HG02678 (cell line): ENCODE data around the gene COIL.
A peak's percentile ranks its signal among the peaks of the same experiment; 100 is the strongest.

ENCODE experiments used
- ATAC-seq: cut with Tn5 transposase; IDR thresholded peaks from one replicate; pipeline ENCODE4 v1.9.1; 2021; ENCODE audit warnings: mild to moderate bottlenecking, moderate library complexity; ENCODE audit not compliant: unreplicated experiment

Gene COIL

GRCh38 chr17:56910509-56911235, 50.2 kb downstream of the COIL start:
- ATAC-seq = no peak

GRCh38 chr17:56909742-56910508, 50.9 kb downstream of the COIL start:
- ATAC-seq = no peak

GRCh38 chr17:56908001-56908542, 52.8 kb downstream of the COIL start:
- ATAC-seq = peak; percentile 88

- ATAC-seq = no peak
These were observed 57.3 kb downstream of the COIL start for GRCh38 chr17:56903560-56903959.

GRCh38 chr17:56902348-56902747, 58.5 kb downstream of the COIL start:
- ATAC-seq = no peak

- no peak for ATAC-seq
These were observed 61.4 kb downstream of the COIL start for GRCh38 chr17:56899403-56899802.

- no peak for ATAC-seq
These were observed 62.0 kb downstream of the COIL start for GRCh38 chr17:56898874-56899273.

- ATAC-seq = peak; percentile 50
These were observed 63.0 kb downstream of the COIL start for GRCh38 chr17:56897646-56898424.

- ATAC-seq = no peak
These were observed 63.9 kb downstream of the COIL start for GRCh38 chr17:56896968-56897359.

- no peak for ATAC-seq
These were observed 64.5 kb downstream of the COIL start for GRCh38 chr17:56896217-56896967.

GRCh38 chr17:56894859-56895455, 65.9 kb downstream of the COIL start:
- ATAC-seq = no peak

GRCh38 chr17:56893503-56893902, 67.3 kb downstream of the COIL start:
- ATAC-seq = no peak

- ATAC-seq = no peak
These were observed 68.5 kb downstream of the COIL start for GRCh38 chr17:56892333-56892732.

GRCh38 chr17:56891751-56892150, 69.1 kb downstream of the COIL start:
- ATAC-seq = no peak

- ATAC-seq = no peak
These were observed 69.8 kb downstream of the COIL start for GRCh38 chr17:56890906-56891674.

GRCh38 chr17:56890390-56890789, 70.5 kb downstream of the COIL start:
- ATAC-seq = no peak
